HepG2 (cell line): Measurements from ENCODE around the gene RERE.

Source experiments
- CBX5 ChIP-seq: sonication (generic); formaldehyde crosslinking; IDR thresholded peaks from 2 replicates; pipeline ENCODE4 v1.4.0; 2020; ENCODE audit warnings: missing genetic modification reagents, borderline replicate concordance
- CREB1 ChIP-seq, 2 experiments: fragments of 450-650 bp in 1 of 2; IDR thresholded peaks; 2 replicates each; pipeline ENCODE4 v1.6.1; 2016 to 2017; ENCODE audit warnings: control low read depth in 1 of 2, mild to moderate bottlenecking in 1 of 2, missing compliant biosample characterization in 1 of 2, missing genetic modification characterization in 1 of 2
- DPF2 ChIP-seq: sonication (generic); formaldehyde crosslinking; IDR thresholded peaks from 2 replicates; pipeline ENCODE4 v1.4.0; 2020; ENCODE audit warnings: mild to moderate bottlenecking, low read depth, missing genetic modification reagents, borderline replicate concordance
- GABPB1 ChIP-seq: IDR thresholded peaks from 2 replicates; pipeline ENCODE4 v1.6.1; 2016; ENCODE audit warnings: mild to moderate bottlenecking, missing genetic modification reagents, moderate library complexity, missing compliant biosample characterization
- ZNF317 ChIP-seq: sonication (generic); formaldehyde crosslinking; IDR thresholded peaks from 2 replicates; pipeline ENCODE4 v1.5.0; 2020; ENCODE audit warnings: mild to moderate bottlenecking, missing genetic modification reagents
- ZNF761 ChIP-seq: sonication (generic); formaldehyde crosslinking; conservative IDR thresholded peaks from 2 replicates; pipeline ENCODE4 v1.4.0; 2020; ENCODE audit warnings: mild to moderate bottlenecking, missing genetic modification reagents
- ZSCAN20 ChIP-seq: sonication (generic); formaldehyde crosslinking; IDR thresholded peaks from 2 replicates; pipeline ENCODE4 v1.4.0; 2020; ENCODE audit warnings: missing genetic modification reagents, mild to moderate bottlenecking, borderline replicate concordance

DNA sequence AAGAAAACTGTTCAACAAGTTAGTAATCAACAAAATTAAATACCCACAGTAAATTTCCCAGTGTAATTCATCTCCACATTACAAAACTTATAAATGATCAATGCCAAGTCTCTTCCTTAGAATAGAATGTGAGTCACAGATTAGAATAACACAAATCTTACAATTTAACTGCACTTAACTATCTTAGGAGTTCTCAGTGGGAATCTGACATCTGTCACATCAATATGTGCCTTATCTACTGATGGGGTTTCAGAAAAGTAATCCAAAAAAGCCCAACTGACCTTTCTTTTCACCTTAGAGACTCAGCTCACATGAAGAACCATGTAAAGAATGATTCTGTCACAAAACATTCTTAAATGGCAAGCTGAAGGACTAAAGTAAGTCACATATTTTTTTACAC is 141.4 kb downstream of the RERE start:
- TF ChIP-seq ZNF317 (CRISPR knock-in tag) (no peak), ZNF761 (CRISPR knock-in tag) (no peak), CREB1 (IDR thresholded peaks at IDR 0.05) (no peak), CREB1 (CRISPR knock-in tag; IDR thresholded peaks at IDR 0.05) (no peak), CBX5 (no peak), ZSCAN20 (CRISPR knock-in tag) (no peak), DPF2 (CRISPR knock-in tag) (no peak), GABPB1 (CRISPR knock-in tag) (no peak)
